ENCODE measurements around the gene SCAMP1. TPM values are rescaled to one million over a fixed set of nuclear protein-coding genes. Genes with fewer than 3 reads are reported as not detected.

Gene SCAMP1
- total RNA-seq, 4 donors from 2014 or later = 28.3 to 33.1 (median 30.9) TPM

- WGBS, 2 donors = 90 to 98% methylated on average over 1 of the region's 1 CpG
- DNase-seq (ENCODE audit: low spot score in 2 of 2) = no peak
- intact Hi-C loops (cut with DNase I; ENCODE audit: low total_unique reads) = no loop called here
- no peak overlapping the region for H3K4me3 ChIP-seq (ENCODE audit: low read depth, poor library complexity, severe bottlenecking)
- TF ChIP-seq POLR2A (IDR thresholded peaks at IDR 0.05) = no peak
- TF ChIP-seq, protein P1, sequence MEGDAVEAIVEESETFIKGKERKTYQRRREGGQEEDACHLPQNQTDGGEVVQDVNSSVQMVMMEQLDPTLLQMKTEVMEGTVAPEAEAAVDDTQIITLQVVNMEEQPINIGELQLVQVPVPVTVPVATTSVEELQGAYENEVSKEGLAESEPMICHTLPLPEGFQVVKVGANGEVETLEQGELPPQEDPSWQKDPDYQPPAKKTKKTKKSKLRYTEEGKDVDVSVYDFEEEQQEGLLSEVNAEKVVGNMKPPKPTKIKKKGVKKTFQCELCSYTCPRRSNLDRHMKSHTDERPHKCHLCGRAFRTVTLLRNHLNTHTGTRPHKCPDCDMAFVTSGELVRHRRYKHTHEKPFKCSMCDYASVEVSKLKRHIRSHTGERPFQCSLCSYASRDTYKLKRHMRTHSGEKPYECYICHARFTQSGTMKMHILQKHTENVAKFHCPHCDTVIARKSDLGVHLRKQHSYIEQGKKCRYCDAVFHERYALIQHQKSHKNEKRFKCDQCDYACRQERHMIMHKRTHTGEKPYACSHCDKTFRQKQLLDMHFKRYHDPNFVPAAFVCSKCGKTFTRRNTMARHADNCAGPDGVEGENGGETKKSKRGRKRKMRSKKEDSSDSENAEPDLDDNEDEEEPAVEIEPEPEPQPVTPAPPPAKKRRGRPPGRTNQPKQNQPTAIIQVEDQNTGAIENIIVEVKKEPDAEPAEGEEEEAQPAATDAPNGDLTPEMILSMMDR (IDR thresholded peaks at IDR 0.05) = no peak
These were observed 122.5 kb downstream of the SCAMP1 start for GRCh38 chr5:78482948-78483347.

GRCh38 chr5:78483809-78484521, 123.5 kb downstream of the SCAMP1 start:
- no peak for TF ChIP-seq POLR2A (IDR thresholded peaks at IDR 0.05)
- TF ChIP-seq, protein P1 (IDR thresholded peaks at IDR 0.05) = no peak
- no peak overlapping the region for H3K4me3 ChIP-seq (ENCODE audit: low read depth, poor library complexity, severe bottlenecking)
- DNase-seq (ENCODE audit: low spot score in 2 of 2) = no peak
- WGBS, 2 donors = 78 to 85% methylated on average over 3 of the region's 3 CpGs
- intact Hi-C loops (cut with DNase I; ENCODE audit: low total_unique reads) = no loop called here

- intact Hi-C loops (cut with DNase I; ENCODE audit: low total_unique reads) = no loop called here
- no peak overlapping the region for H3K4me3 ChIP-seq (ENCODE audit: low read depth, poor library complexity, severe bottlenecking)
- no peak for DNase-seq (ENCODE audit: low spot score in 2 of 2)
- TF ChIP-seq, protein P1 (IDR thresholded peaks at IDR 0.05) = no peak
- TF ChIP-seq POLR2A (IDR thresholded peaks at IDR 0.05) = no peak
- whole genome bisulfite sequencing, 2 donors = 60 to 65% methylated on average over 2 of the region's 2 CpGs
These were observed 125.8 kb downstream of the SCAMP1 start for GRCh38 chr5:78486218-78486617.

GRCh38 chr5:78487846-78488245, 127.4 kb downstream of the SCAMP1 start:
- intact Hi-C loops (cut with DNase I; ENCODE audit: low total_unique reads) = no loop called here
- TF ChIP-seq, protein P1 (IDR thresholded peaks at IDR 0.05) = no peak
- 77 to 82% methylated on average over 4 of the region's 4 CpGs for WGBS, 2 donors
- no peak for DNase-seq (ENCODE audit: low spot score in 2 of 2)
- H3K4me3 ChIP-seq (ENCODE audit: low read depth, poor library complexity, severe bottlenecking) = no peak overlapping the region

DNA sequence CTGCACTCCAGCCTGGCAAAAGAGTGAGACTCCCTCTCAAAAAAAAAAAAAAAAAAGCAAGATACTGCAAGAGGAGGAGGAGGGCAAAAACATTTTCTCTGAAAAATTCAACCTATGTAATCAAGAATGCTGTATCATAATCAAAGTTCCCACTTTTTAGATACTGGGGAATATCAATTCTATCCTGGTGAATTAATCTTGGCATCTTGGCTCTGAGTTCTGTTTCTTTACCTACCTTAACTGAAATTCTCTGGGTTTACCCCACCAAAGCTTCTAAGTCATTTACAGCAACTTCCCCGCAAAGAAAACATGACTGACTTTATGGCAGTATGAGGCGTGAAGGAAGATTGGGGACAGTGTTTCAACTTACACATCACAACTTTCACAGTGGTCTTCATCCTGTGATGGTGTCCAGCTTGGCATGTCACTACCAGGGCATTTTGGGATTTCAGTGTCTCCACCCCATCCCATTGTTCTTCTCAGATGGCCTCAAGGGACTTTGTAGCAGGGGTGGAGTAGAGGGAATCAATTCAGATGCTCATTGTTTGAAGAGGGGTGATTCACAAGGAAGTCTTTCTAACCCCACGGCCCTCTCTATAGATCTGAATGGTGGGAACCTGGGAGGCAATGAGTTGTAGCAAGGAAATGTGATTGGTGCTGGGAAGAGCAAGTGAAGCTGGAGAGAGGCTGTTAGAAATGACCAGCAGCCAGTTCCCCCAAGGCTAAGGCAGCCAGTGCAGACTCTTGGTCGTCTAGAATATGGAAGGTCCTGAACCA, 130.5 kb downstream of the SCAMP1 start:
- H3K4me3 ChIP-seq (ENCODE audit: low read depth, poor library complexity, severe bottlenecking) = no peak overlapping the region
- DNase-seq (ENCODE audit: low spot score in 2 of 2) = no peak
- WGBS, 2 donors = 78 to 86% methylated on average over 4 of the region's 4 CpGs
- intact Hi-C loops (cut with DNase I; ENCODE audit: low total_unique reads) = no loop called here
- TF ChIP-seq POLR2A (IDR thresholded peaks at IDR 0.05) = no peak
- TF ChIP-seq, protein P1 (IDR thresholded peaks at IDR 0.05) = no peak

Measured in lower leg skin (tissue), 4 donors.